Measurements from ENCODE around the gene TBC1D22A. TPM values are rescaled to one million over a fixed set of nuclear protein-coding genes. Genes with fewer than 3 reads are reported as not detected.

Gene TBC1D22A
- polyA plus RNA-seq, 1 experiment: 19.8 TPM

- H3K9me3 ChIP-seq (ENCODE audit: control insufficient read depth, insufficient read depth, low read length): no peaks in the 10 kb centered on the region
- DNase-seq (ENCODE audit: low read depth, low spot score): no peak
- POLR2A ChIA-PET: no interaction called here
- no peaks in the 10 kb centered on the region for H3K27me3 ChIP-seq (ENCODE audit: control insufficient read depth, insufficient read depth, low read length)
- no peak for TF ChIP-seq CTCF (IDR thresholded peaks at IDR 0.05; ENCODE audit: low read depth, low read length)
- CTCF ChIA-PET: no interaction called here
- H3K27ac ChIP-seq (ENCODE audit: low read depth, low read length): no peak overlapping the region
- H3K4me3 ChIP-seq (ENCODE audit: low read depth, low read length): no peak overlapping the region
Measured at GRCh38 chr22:47119181-47119580, 356.7 kb downstream of the TBC1D22A start.

- CTCF ChIA-PET: interaction anchor here (1.3 kb wide), 1 partner anchor 322 kb away, joined by 3 read pairs; no protein-coding TSS in a partner anchor
- no peak for TF ChIP-seq CTCF (IDR thresholded peaks at IDR 0.05; ENCODE audit: low read depth, low read length)
- POLR2A ChIA-PET: no interaction called here
- no peak for DNase-seq (ENCODE audit: low read depth, low spot score)
- Histone ChIP-seq H3K9me3 (ENCODE audit: control insufficient read depth, insufficient read depth, low read length) (no peaks in the 10 kb centered on the region), H3K27me3 (ENCODE audit: control insufficient read depth, insufficient read depth, low read length) (no peaks in the 10 kb centered on the region), H3K27ac (ENCODE audit: low read depth, low read length) (no peak overlapping the region), H3K4me3 (ENCODE audit: low read depth, low read length) (no peak overlapping the region)
Measured at GRCh38 chr22:47120399-47120798, 357.9 kb downstream of the TBC1D22A start.

- POLR2A ChIA-PET: no interaction called here
- no peak for DNase-seq (ENCODE audit: low read depth, low spot score)
- H3K27ac ChIP-seq (ENCODE audit: low read depth, low read length): no peak overlapping the region
- H3K27me3 ChIP-seq (ENCODE audit: control insufficient read depth, insufficient read depth, low read length): no peaks in the 10 kb centered on the region
- no peak overlapping the region for H3K4me3 ChIP-seq (ENCODE audit: low read depth, low read length)
- no peaks in the 10 kb centered on the region for H3K9me3 ChIP-seq (ENCODE audit: control insufficient read depth, insufficient read depth, low read length)
- CTCF ChIA-PET: no interaction called here
- no peak for TF ChIP-seq CTCF (IDR thresholded peaks at IDR 0.05; ENCODE audit: low read depth, low read length)
Measured at GRCh38 chr22:47121791-47122190, 359.3 kb downstream of the TBC1D22A start.

GRCh38 chr22:47122441-47123000, 360.1 kb downstream of the TBC1D22A start:
- no peak overlapping the region for H3K4me3 ChIP-seq (ENCODE audit: low read depth, low read length)
- POLR2A ChIA-PET: no interaction called here
- H3K27ac ChIP-seq (ENCODE audit: low read depth, low read length): no peak overlapping the region
- CTCF ChIA-PET: no interaction called here
- TF ChIP-seq CTCF (IDR thresholded peaks at IDR 0.05; ENCODE audit: low read depth, low read length): no peak
- H3K9me3 ChIP-seq (ENCODE audit: control insufficient read depth, insufficient read depth, low read length): no peaks in the 10 kb centered on the region
- DNase-seq (ENCODE audit: low read depth, low spot score): no peak
- H3K27me3 ChIP-seq (ENCODE audit: control insufficient read depth, insufficient read depth, low read length): no peaks in the 10 kb centered on the region

- DNase-seq (ENCODE audit: low read depth, low spot score): no peak
- H3K9me3 ChIP-seq (ENCODE audit: control insufficient read depth, insufficient read depth, low read length): no peaks in the 10 kb centered on the region
- H3K27me3 ChIP-seq (ENCODE audit: control insufficient read depth, insufficient read depth, low read length): no peaks in the 10 kb centered on the region
- POLR2A ChIA-PET: no interaction called here
- no peak overlapping the region for H3K4me3 ChIP-seq (ENCODE audit: low read depth, low read length)
- no peak for TF ChIP-seq CTCF (IDR thresholded peaks at IDR 0.05; ENCODE audit: low read depth, low read length)
- H3K27ac ChIP-seq (ENCODE audit: low read depth, low read length): no peak overlapping the region
- CTCF ChIA-PET: no interaction called here
Measured at GRCh38 chr22:47123006-47123826, 360.8 kb downstream of the TBC1D22A start.

All from AG04450 (cell line).